GM12864 (cell line): ENCODE measurements around the gene FDCSP.

Experiments used
- DNase-seq: peaks from one replicate; pipeline ENCODE4 v3.0.0-alpha.2; 2011; ENCODE audit warnings: low read depth
- H3K4me3 ChIP-seq: 2 replicates; pipeline ENCODE4 v1.5.1; 2011; ENCODE audit warnings: mild to moderate bottlenecking, low read depth, low read length, control low read depth
- CTCF ChIP-seq: IDR thresholded peaks from 2 replicates; pipeline ENCODE4 v1.5.1; 2011; ENCODE audit warnings: low read depth, mild to moderate bottlenecking, moderate library complexity, low read length, control low read depth, inconsistent platforms; ENCODE audit errors: missing control alignments

Gene FDCSP

DNA sequence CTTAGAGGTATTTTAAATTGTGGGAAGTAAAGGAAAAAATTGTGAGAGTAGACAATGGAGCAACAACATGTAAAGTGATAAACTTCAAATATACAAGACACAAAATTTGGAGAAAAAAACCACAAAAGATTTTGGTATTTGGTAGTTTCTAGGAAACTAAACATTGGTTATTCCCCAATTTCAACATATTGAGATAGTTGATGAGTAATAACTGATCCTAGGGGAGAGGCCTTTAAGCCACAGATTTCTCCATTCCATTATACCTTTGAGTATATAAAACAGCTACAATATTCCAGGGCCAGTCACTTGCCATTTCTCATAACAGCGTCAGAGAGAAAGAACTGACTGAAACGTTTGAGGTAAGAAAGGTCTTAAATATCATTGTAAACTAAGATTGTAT, at the start of gene FDCSP:
Gene FDCSP (plus strand): TSS at position 301 of the 400 bp plus-strand sequence. CDS start 5,071 bp downstream, outside the sequence.
- DNase-seq: no peak
- TF ChIP-seq CTCF: no peak
- H3K4me3 ChIP-seq: no peak within 1 kb of the TSS

GRCh38 chr4:70177090-70177489, 48.8 kb upstream of the FDCSP start:
- no peak overlapping the region for H3K4me3 ChIP-seq
- TF ChIP-seq CTCF: no peak
- no peak for DNase-seq

GRCh38 chr4:70178075-70178660, 47.8 kb upstream of the FDCSP start:
- no peak for TF ChIP-seq CTCF
- no peak overlapping the region for H3K4me3 ChIP-seq
- DNase-seq: no peak

DNA sequence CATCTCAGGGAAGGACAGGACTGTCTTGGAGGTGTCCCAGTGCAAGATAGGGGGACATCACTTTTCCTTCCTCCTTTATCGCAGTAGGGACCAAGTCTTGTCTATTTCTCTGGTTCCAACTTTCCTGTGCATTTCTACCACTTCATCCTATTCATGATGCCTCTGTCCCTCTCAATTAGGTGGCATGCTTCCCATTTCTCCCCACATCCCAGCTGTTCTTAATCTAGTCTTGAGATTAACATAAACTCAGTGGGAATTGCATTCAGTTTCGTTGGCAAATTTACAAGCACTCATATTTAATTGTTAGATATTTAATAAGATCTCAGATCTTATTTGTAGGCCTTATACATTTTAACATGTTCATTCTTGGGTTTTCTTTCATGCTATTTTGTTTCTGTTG, 46.1 kb upstream of the FDCSP start:
- TF ChIP-seq CTCF: no peak
- DNase-seq: no peak
- H3K4me3 ChIP-seq: no peak overlapping the region

DNA sequence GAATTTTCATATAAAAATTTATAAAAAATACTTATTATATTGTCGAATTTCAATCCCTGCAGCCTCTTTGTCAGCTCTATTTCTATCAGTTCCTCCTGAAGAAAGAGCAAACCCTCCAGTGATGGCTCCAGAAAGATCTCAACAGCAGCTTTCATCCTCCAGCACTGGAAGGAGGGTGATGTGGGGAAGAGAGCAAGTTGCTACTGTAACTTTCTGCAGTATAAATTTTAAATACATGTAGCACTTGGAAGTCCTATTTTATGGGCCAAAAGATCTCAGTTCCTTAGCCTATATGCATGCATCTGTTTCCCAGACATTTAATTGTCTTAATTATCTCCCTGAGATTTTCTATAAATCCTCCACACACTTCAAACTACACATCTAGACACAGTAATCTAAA, 44.1 kb upstream of the FDCSP start:
- no peak overlapping the region for H3K4me3 ChIP-seq
- no peak for TF ChIP-seq CTCF
- DNase-seq: no peak

- DNase-seq: no peak
- TF ChIP-seq CTCF: no peak
- no peak overlapping the region for H3K4me3 ChIP-seq
These were observed 43.3 kb upstream of the FDCSP start for GRCh38 chr4:70182517-70183167.

DNA sequence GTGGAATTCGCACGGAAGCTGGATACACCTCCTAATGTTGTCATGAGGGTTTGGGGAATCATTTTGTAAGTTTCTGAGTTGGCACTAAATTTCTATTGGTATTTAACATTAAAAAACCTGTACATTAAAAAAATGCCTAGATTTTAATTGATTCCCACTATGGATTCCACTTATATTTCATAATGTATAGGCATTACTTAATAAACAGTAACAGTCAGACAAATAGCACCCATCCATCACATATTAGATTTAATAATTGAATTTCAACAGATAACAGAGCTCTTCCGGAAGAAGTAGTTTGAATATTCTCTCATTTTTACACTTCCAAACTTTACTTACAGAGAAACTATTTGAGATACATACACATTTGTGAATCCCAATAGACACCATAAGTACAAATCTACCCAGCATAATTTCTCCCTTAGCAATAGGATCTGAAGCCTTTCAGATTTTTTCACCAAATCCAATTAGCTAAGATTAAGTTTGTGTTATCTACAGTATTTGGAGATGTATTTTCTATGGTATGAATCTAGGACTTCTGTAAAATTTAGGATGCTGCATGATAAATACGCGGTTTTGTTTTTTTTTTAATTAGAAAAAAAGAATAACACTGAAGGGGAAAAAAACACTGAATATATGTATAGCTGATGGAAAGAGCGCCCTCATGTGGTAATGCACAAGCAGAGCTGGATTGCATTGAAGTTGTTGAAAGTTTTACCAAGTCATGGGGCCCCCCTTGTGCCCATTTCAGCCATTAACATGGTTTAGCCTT, 42.6 kb upstream of the FDCSP start:
- H3K4me3 ChIP-seq: no peak overlapping the region
- peak; percentile 67 for TF ChIP-seq CTCF
- peak; percentile 13 for DNase-seq
